NCI-H1436 treated with DMSO at 0.1 percent for 48 hours (cell line): ENCODE measurements around the gene MPO.

Experiments
- DNase-seq: peaks from one replicate; lab custom pipeline; 2025; lab: John Stamatoyannopoulos, UW

The MPO gene

GRCh38 chr17:58319173-58320162, 38.7 kb upstream of the MPO start:
- no peak for DNase-seq

GRCh38 chr17:58318627-58319172, 38.0 kb upstream of the MPO start:
- no peak for DNase-seq

GRCh38 chr17:58318065-58318481, 37.3 kb upstream of the MPO start:
- DNase-seq: no peak

GRCh38 chr17:58317421-58318064, 36.8 kb upstream of the MPO start:
- no peak for DNase-seq

- no peak for DNase-seq
These were observed 35.7 kb upstream of the MPO start for GRCh38 chr17:58316260-58316960.

- DNase-seq: no peak
These were observed 35.0 kb upstream of the MPO start for GRCh38 chr17:58315750-58316149.

GRCh38 chr17:58315281-58315711, 34.6 kb upstream of the MPO start:
- DNase-seq: no peak

- DNase-seq: no peak
These were observed 33.9 kb upstream of the MPO start for GRCh38 chr17:58314706-58315015.

- DNase-seq: no peak
These were observed 33.3 kb upstream of the MPO start for GRCh38 chr17:58313815-58314705.

- no peak for DNase-seq
These were observed 32.1 kb upstream of the MPO start for GRCh38 chr17:58312829-58313228.

GRCh38 chr17:58312021-58312630, 31.4 kb upstream of the MPO start:
- no peak for DNase-seq

- DNase-seq: no peak
These were observed 30.7 kb upstream of the MPO start for GRCh38 chr17:58311429-58311894.

- DNase-seq: no peak
These were observed 30.0 kb upstream of the MPO start for GRCh38 chr17:58310511-58311428.

- no peak for DNase-seq
These were observed 29.2 kb upstream of the MPO start for GRCh38 chr17:58309918-58310259.

- no peak for DNase-seq
These were observed 28.5 kb upstream of the MPO start for GRCh38 chr17:58308985-58309917.

GRCh38 chr17:58308173-58308984, 27.6 kb upstream of the MPO start:
- DNase-seq: no peak

- DNase-seq: no peak
These were observed 26.9 kb upstream of the MPO start for GRCh38 chr17:58307468-58308172.
